ENCODE results near the gene DIP2A.
"Not testable (repeated sequence)": the region's sequence is repeated elsewhere in the genome, so short reads cannot be mapped to it uniquely, and the experiment has no call there.

DIP2A gene

GRCh38 chr21:46442938-46443337, 15.8 kb upstream of the DIP2A start:
- Histone ChIP-seq H3K27me3 (no peaks in the 10 kb centered on the region), H3K36me3 (peaks cover 40 to 85% (median 71%) of the 10 kb centered on the region in 3 donors), H3K27ac (no peak overlapping the region), H3K4me3 (no peak overlapping the region), H3K9me3 (no peaks in the 10 kb centered on the region), H3K4me1 (no peaks in the 10 kb centered on the region)
- intact Hi-C loops (cut with DNase I; ENCODE audit: low total_unique reads): no loop called here
- peak in 1 of 2 donors; percentile 28 for DNase-seq
- TF ChIP-seq CTCF (IDR thresholded peaks at IDR 0.05): no peak

- Histone ChIP-seq H3K4me3 (no peak overlapping the region), H3K27me3 (no peaks in the 10 kb centered on the region), H3K36me3 (peaks cover 35 to 75% (median 62%) of the 10 kb centered on the region in 3 donors), H3K4me1 (no peaks in the 10 kb centered on the region), H3K9me3 (peaks cover 0 to 7% (median 4%) of the 10 kb centered on the region in 3 donors), H3K27ac (no peak overlapping the region)
- TF ChIP-seq CTCF (IDR thresholded peaks at IDR 0.05): no peak
- intact Hi-C loops (cut with DNase I; ENCODE audit: low total_unique reads): no loop called here
- peak in 1 of 2 donors; percentile 60 for DNase-seq
Observed at GRCh38 chr21:46443910-46444309, 14.8 kb upstream of the DIP2A start.

- intact Hi-C loops (cut with DNase I; ENCODE audit: low total_unique reads): no loop called here
- no peak for TF ChIP-seq CTCF (IDR thresholded peaks at IDR 0.05)
- no peak for DNase-seq
- Histone ChIP-seq H3K27me3 (no peaks in the 10 kb centered on the region), H3K9me3 (peaks cover 0 to 8% (median 5%) of the 10 kb centered on the region in 3 donors), H3K4me3 (no peak overlapping the region), H3K4me1 (no peaks in the 10 kb centered on the region), H3K36me3 (peaks cover 5 to 33% (median 21%) of the 10 kb centered on the region in 3 donors), H3K27ac (no peak overlapping the region)
Observed at GRCh38 chr21:46448108-46448507, 10.6 kb upstream of the DIP2A start.

GRCh38 chr21:46448855-46449254, 9.8 kb upstream of the DIP2A start:
- DNase-seq; H3K9me3 ChIP-seq; H3K4me1 ChIP-seq; H3K27ac ChIP-seq; intact Hi-C loops (cut with DNase I; ENCODE audit: low total_unique reads); H3K4me3 ChIP-seq; H3K27me3 ChIP-seq: not testable (repeated sequence)
- H3K36me3 ChIP-seq: peaks cover 3 to 26% (median 15%) of the 10 kb centered on the region in 3 donors

GRCh38 chr21:46452710-46453109, 6.0 kb upstream of the DIP2A start:
- no peak overlapping the region for H3K4me3 ChIP-seq
- peaks cover 0 to 36% (median 19%) of the 10 kb centered on the region in 4 donors for H3K4me1 ChIP-seq
- H3K9me3 ChIP-seq: peaks cover 0 to 8% (median 5%) of the 10 kb centered on the region in 3 donors
- intact Hi-C loops (cut with DNase I; ENCODE audit: low total_unique reads): no loop called here
- TF ChIP-seq CTCF (IDR thresholded peaks at IDR 0.05): no peak
- no peaks in the 10 kb centered on the region for H3K27me3 ChIP-seq
- DNase-seq: peak in 1 of 2 donors; percentile 1
- H3K27ac ChIP-seq: no peak overlapping the region
- H3K36me3 ChIP-seq: no peaks in the 10 kb centered on the region

- Histone ChIP-seq H3K4me3 (no peak overlapping the region), H3K9me3 (no peaks in the 10 kb centered on the region), H3K36me3 (no peaks in the 10 kb centered on the region), H3K27ac (no peak overlapping the region), H3K4me1 (peaks cover 0 to 39% (median 22%) of the 10 kb centered on the region in 4 donors), H3K27me3 (no peaks in the 10 kb centered on the region)
- intact Hi-C loops (cut with DNase I; ENCODE audit: low total_unique reads): no loop called here
- TF ChIP-seq CTCF (IDR thresholded peaks at IDR 0.05): no peak
- DNase-seq: no peak
Observed at GRCh38 chr21:46454142-46454541, 4.5 kb upstream of the DIP2A start.
